Keratinocyte (primary cell): ENCODE measurements around the gene DCST2. TPM values are rescaled to one million over a fixed set of nuclear protein-coding genes. Genes with fewer than 3 reads are reported as not detected.

Experiments used
- DNase-seq: peaks from one replicate; pipeline ENCODE4 v3.0.0-alpha.2; 2011; ENCODE audit warnings: low read depth, missing footprints, low spot score
- FAIRE-seq: peaks from 2 replicates; lab custom pipeline; 2011; peaks lifted over from hg19 to GRCh38; lab: Jason Lieb, UNC
- H2AFZ ChIP-seq: 2 replicates; pipeline ENCODE4 v1.6.0; 2012; ENCODE audit warnings: low read length, control low read depth, inconsistent platforms; ENCODE audit not compliant: control insufficient read depth
- H3K27ac ChIP-seq: 2 replicates; pipeline ENCODE4 v1.5.1; 2011; ENCODE audit warnings: low read length; ENCODE audit not compliant: control insufficient read depth, insufficient read depth
- H3K27me3 ChIP-seq: 3 replicates; pipeline ENCODE4 v1.6.0; 2011; ENCODE audit warnings: low read length; ENCODE audit not compliant: control insufficient read depth, insufficient read depth; ENCODE audit errors: extremely low read depth
- H3K36me3 ChIP-seq, 2 experiments: 2 replicates in 1 of 2; 3 replicates in 1 of 2; pipeline ENCODE4 v1.5.1; 2011; ENCODE audit warnings: low read length in 2 of 2, mild to moderate bottlenecking in 1 of 2; ENCODE audit not compliant: control insufficient read depth in 2 of 2, insufficient read depth in 2 of 2; ENCODE audit errors: extremely low read depth in 1 of 2
- H3K4me1 ChIP-seq: 3 replicates; pipeline ENCODE4 v1.5.1; 2011; ENCODE audit warnings: low read length; ENCODE audit not compliant: control insufficient read depth, insufficient read depth; ENCODE audit errors: extremely low read depth
- H3K4me2 ChIP-seq: 3 replicates; pipeline ENCODE4 v1.6.0; 2011; ENCODE audit warnings: low read depth, low read length; ENCODE audit not compliant: control insufficient read depth, insufficient read depth; ENCODE audit errors: extremely low read depth
- H3K4me3 ChIP-seq, 3 experiments: fragments of 200-600 bp in 1 of 3; sonication (generic) in 1 of 3; 2 replicates in 2 of 3; 3 replicates in 1 of 3; pipeline ENCODE4 v1.5.1; 2011 to 2016; ENCODE audit warnings: low read length in 3 of 3, mild to moderate bottlenecking in 3 of 3, control low read depth in 2 of 3, inconsistent platforms in 1 of 3, low read depth in 1 of 3, mixed read lengths in 1 of 3, mixed run types in 1 of 3, moderate library complexity in 1 of 3; ENCODE audit not compliant: control insufficient read depth in 2 of 3, insufficient read depth in 2 of 3; ENCODE audit errors: extremely low read depth in 1 of 3
- H3K79me2 ChIP-seq: 2 replicates; pipeline ENCODE4 v1.6.0; 2012; ENCODE audit warnings: low read length; ENCODE audit not compliant: control insufficient read depth, insufficient read depth
- H3K9ac ChIP-seq: 3 replicates; pipeline ENCODE4 v1.6.0; 2011; ENCODE audit warnings: low read length; ENCODE audit not compliant: control insufficient read depth, insufficient read depth; ENCODE audit errors: extremely low read depth
- H3K9me1 ChIP-seq: 3 replicates; pipeline ENCODE4 v1.6.0; 2011; ENCODE audit warnings: low read length; ENCODE audit not compliant: control insufficient read depth, insufficient read depth; ENCODE audit errors: extremely low read depth
- H3K9me3 ChIP-seq: 2 replicates; pipeline ENCODE4 v1.5.1; 2012; ENCODE audit warnings: low read depth, low read length; ENCODE audit not compliant: control insufficient read depth
- H4K20me1 ChIP-seq: 3 replicates; pipeline ENCODE4 v1.6.0; 2011; ENCODE audit warnings: low read length; ENCODE audit not compliant: control insufficient read depth, insufficient read depth; ENCODE audit errors: extremely low read depth
- CTCF ChIP-seq, 3 experiments: IDR thresholded peaks in 1 of 3; conservative IDR thresholded peaks in 1 of 3; optimal IDR thresholded peaks in 1 of 3; 2 replicates in 2 of 3; 3 replicates in 1 of 3; pipeline versions ENCODE3 to v1.5.1; 2011; ENCODE audit warnings: low read length in 3 of 3, mild to moderate bottlenecking in 3 of 3, moderate library complexity in 2 of 3, control low read depth in 1 of 3, inconsistent platforms in 1 of 3; ENCODE audit not compliant: insufficient read depth in 2 of 3; ENCODE audit errors: extremely low read depth in 1 of 3
- EZH2 ChIP-seq: IDR thresholded peaks from one replicate; pipeline ENCODE4 v1.6.1; 2012; ENCODE audit warnings: inconsistent platforms, mild to moderate bottlenecking, low read length, moderate library complexity
- dilution Hi-C: fragments of 300-500 bp; cut with MboI; formaldehyde crosslinking; loops from one replicate; pipeline ENCODE4 v1.7.0; 2020; ENCODE audit warnings: low sequenced_read_pairs; ENCODE audit not compliant: extremely low pct_ligation_motif_present
- polyA plus RNA-seq, 5 experiments: library from polyadenylated mRNA; depleted of rRNA in 3 of 5; stranded (reverse) in 3 of 5; stranded (forward) in 1 of 5; unstranded in 1 of 5; fragments of >200 nt; gene quantifications; 1 replicate in 1 of 5; 2 replicates in 3 of 5; 3 replicates in 1 of 5; pipeline versions ENCODE4 v1.2.1 to v1.2.3, GENCODE V29; 2011 to 2012; ENCODE audit warnings: missing spikeins in 2 of 5, low read depth in 1 of 5, low replicate concordance in 1 of 5

Gene DCST2
- polyA plus RNA-seq, 1 donor (not counting 4 experiments of a cell fraction or from before 2014, with no cell fraction given), result 0.14 TPM

- DNase-seq, result no peak
- no peak for FAIRE-seq
- H3K36me3 ChIP-seq, result no peaks in the 10 kb centered on the region
- TF ChIP-seq EZH2 (no peak), CTCF (optimal IDR thresholded peaks at IDR 0.05 in 1 of 3, IDR thresholded peaks at IDR 0.05 in 1 of 3, conservative IDR thresholded peaks at IDR 0.05 in 1 of 3; ENCODE audit: extremely low read depth in 1 of 3, insufficient read depth in 2 of 3, low read length in 3 of 3) (no peak)
- no peaks in the 10 kb centered on the region for H3K27me3 ChIP-seq
- no peak overlapping the region for H2AFZ ChIP-seq
- H3K9ac ChIP-seq, result no peak overlapping the region
- H3K9me1 ChIP-seq, result no peaks in the 10 kb centered on the region
- no peak overlapping the region for H3K4me2 ChIP-seq
- dilution Hi-C loops, result no loop called here
- H3K27ac ChIP-seq, result no peak overlapping the region
- no peak overlapping the region for H3K4me3 ChIP-seq
- peaks cover 17% of the 10 kb centered on the region for H3K4me1 ChIP-seq
- H4K20me1 ChIP-seq, result no peaks in the 10 kb centered on the region
- no peaks in the 10 kb centered on the region for H3K79me2 ChIP-seq
- no peaks in the 10 kb centered on the region for H3K9me3 ChIP-seq
Measured at GRCh38 chr1:155030243-155030795, 3.3 kb downstream of the DCST2 start.

- no peaks in the 10 kb centered on the region for H3K9me3 ChIP-seq
- no peak overlapping the region for H3K4me3 ChIP-seq
- no peak overlapping the region for H2AFZ ChIP-seq
- no peak for DNase-seq
- H4K20me1 ChIP-seq, result no peaks in the 10 kb centered on the region
- no peak for TF ChIP-seq CTCF (optimal IDR thresholded peaks at IDR 0.05 in 1 of 3, IDR thresholded peaks at IDR 0.05 in 1 of 3, conservative IDR thresholded peaks at IDR 0.05 in 1 of 3; ENCODE audit: extremely low read depth in 1 of 3, insufficient read depth in 2 of 3, low read length in 3 of 3)
- no peak for TF ChIP-seq EZH2
- H3K27ac ChIP-seq, result no peak overlapping the region
- no peak overlapping the region for H3K9ac ChIP-seq
- dilution Hi-C loops, result no loop called here
- no peak for FAIRE-seq
- H3K79me2 ChIP-seq, result no peaks in the 10 kb centered on the region
- H3K4me2 ChIP-seq, result no peak overlapping the region
- no peaks in the 10 kb centered on the region for H3K27me3 ChIP-seq
- no peaks in the 10 kb centered on the region for H3K36me3 ChIP-seq
- H3K9me1 ChIP-seq, result no peaks in the 10 kb centered on the region
- peaks cover 15% of the 10 kb centered on the region for H3K4me1 ChIP-seq
Measured at GRCh38 chr1:155029513-155030242, 3.9 kb downstream of the DCST2 start.
